ENCODE results near the gene FGF14.
A peak's percentile ranks its signal among the peaks of the same experiment; 100 is the strongest.

The FGF14 gene

DNA sequence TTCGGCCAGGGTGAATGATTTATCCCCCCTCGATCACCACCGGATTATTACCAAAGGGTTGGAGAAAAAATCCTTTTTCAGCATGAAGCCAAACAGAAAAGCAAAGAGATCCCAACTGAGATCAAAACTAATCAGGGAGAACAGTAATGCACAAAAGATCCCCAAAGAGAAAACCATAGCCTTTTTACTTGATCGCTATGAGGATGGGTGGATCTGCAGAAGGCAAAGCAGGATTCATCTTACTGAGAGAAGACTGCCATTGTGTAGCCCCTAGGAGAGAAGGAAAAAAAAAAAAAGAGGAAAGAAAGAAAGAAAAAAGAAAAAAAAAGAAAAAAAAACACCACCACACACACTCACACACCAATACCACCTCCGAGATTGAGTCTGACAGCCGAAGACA, at the start of gene FGF14:
Gene FGF14, minus strand, starts transcription at position 283 of the 400 bp plus-strand sequence.
- no peak for DNase-seq (ENCODE audit: low read depth)

DNA sequence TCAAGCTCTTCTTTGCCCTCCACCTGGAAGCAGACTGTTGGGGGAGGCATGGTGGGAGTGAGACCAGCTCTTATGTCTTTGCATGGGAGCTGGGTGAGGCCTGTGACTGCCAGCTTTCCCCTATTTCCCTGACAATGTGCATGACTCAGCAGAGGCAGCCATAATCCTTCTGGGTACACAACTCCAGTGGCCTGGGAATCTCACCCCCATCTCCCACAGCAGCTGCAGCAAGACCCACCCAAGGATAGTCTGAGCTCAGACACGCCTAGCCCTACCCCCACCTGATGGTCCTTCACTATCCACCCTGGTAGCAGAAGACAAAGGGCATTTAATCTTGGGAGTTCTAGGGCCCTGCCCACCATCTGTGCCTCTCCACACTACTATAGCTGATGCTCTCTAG, 41.4 kb upstream of the FGF14 start:
- no peak for DNase-seq (ENCODE audit: low read depth)

DNA sequence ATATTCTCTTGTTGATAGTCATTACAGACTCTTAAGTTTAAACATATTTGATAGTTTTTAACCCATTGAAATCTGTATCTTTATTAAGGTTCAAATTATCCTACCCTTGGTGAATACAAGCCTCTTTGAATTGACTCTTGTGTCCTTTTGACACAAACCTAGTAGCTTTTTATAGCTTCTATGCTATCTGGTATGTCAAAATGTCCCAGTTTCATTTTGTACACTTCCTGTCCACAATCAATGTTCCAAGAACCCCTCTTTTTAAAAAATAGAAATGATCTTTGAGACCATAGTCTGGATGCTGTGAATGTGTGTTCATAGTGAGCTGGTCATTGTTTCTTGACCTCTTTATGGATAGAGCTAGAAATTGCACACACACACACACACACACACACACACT, 39.2 kb upstream of the FGF14 start:
- DNase-seq (ENCODE audit: low read depth) = no peak

DNA sequence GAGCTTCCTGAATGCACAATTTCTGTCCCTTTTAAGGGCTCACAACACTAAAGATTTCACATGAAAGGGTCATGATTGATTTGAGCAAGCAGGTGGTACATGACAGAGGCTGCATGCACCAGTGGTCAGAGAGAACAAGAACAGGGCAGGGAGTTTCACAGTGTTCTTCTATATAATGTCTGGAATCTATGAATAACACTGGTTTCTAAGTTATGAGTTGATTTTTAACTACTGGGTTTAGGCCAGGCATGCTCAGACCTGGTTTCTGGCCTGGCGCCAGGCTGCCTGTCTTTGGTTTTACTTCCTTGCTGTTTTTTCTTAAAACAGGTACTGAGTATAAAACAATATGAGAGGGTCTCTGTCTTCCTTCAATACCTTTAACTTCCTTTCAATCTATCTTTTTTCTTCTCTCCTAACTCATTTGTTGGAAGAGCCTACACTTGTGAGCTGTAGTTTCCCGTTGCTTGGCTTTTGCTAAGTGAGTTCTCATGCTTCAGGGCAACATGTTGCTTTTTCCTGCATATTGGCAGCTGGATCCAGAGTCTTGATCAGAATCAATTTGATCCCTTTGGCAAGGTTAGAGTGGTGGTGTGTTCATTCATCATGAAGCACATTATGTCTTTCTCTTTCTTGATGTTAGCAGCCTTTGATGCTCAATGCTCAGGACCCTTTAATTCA, 38.5 kb upstream of the FGF14 start:
- DNase-seq (ENCODE audit: low read depth) = no peak

DNA sequence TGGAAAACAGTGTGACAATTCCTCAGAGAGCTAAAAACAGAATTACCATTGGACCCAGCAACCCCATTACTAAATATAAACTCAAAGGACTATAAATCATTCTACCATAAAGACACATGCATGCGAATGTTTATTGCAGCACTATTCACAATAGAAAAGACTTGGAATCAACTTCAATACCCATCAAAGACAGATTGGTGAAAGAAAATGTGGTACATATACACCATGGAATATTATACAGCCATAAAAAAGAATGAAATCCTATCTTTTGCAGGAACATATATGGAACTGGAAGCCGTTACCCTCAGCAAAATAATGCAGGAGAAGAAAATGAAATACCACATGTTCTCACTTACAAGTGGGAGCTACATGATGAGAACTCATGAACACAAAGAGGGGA, 20.8 kb upstream of the FGF14 start:
- no peak for DNase-seq (ENCODE audit: low read depth)

DNA sequence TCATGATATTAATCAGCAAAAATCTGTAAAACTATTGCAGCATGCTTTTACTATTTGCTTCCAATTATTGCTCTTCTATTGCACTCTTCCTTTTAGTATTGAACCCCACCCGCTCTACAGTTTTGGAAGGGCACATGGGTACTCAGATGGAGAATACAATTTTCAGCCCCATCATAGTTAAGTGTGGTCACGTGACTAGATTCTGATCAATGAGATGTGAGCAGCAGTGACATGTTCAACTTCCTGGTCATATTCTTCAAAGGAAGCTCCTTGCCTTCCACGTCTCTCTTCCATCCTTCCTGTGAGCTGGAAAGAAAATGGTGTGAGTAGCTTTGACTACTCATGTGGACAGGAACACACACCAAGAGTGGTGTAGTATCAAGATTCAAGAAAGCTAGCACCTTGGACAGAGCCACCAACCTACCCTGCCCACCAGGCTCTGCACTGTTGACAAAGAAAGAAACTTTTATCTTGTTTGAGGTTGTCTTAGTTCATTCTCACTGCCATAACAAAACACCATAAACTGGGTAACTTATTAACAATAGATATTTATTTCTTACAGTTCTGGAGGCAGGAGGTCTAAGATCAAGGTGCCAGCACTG, 3.8 kb upstream of the FGF14 start:
- DNase-seq (ENCODE audit: low read depth) = no peak

DNA sequence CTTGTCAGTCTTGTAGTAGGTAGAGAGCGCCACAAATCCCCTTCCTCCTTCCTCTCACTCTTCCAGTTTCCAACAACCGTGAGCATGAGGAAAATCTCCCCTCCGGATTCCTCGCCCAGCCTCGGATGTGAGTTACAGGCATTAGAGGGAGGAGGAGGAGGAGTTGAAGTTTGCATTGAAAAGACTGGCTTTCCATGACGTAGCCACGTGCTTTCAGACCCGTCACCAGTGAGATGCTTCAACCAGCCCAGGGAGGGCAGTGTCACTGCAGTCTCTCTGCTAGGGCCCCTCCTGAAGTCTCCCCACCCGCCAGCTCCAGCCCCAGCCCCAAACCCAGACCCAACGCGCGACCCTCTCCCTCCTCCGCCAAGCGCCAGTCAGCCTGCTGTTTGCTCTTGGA, 442 bp upstream of the FGF14 start:
- DNase-seq (ENCODE audit: low read depth) = no peak

DNA sequence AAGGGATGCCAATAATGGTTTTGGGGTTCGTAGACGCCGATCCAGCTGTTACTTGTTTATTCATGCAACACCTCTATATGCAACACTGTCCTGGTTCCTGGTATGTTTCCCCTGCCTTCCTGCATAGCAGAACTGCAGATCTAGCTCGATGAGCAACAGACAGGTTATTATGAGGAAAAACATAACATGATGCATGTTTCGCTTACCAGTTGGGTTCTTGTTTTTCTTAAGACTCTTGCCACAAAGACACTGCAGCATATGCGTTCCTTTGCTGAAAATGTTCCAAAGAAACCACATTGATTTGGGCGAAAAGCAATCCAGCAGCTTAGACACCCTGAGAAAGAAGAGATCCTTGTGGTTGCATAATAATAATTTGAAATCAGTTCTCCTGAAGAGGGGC, 583 bp downstream of the FGF14 start:
- DNase-seq (ENCODE audit: low read depth) = no peak

DNA sequence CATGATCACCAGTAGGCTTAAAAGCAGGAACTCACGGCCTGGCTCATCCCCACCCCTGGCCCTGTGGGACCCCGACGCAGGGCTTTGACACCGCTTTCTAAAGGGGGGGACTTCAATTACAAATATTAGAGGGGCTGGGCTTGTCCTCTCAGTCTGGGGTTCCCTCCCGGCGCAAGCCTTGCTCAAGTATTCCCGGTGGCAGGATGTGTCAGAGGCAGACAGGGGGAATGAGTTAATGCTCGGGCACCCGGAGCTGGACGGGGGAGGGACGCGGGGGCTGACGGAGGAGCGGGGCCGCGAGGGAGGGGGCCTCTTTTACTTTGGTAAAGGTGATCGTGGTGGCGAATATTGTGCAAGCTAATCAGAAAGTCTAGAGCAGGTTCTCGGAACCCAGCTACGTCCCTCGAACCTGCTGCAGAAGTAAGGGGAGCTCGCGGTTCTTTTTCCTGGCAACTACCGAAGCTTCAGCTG, 1.1 kb downstream of the FGF14 start:
- DNase-seq (ENCODE audit: low read depth) = no peak

DNA sequence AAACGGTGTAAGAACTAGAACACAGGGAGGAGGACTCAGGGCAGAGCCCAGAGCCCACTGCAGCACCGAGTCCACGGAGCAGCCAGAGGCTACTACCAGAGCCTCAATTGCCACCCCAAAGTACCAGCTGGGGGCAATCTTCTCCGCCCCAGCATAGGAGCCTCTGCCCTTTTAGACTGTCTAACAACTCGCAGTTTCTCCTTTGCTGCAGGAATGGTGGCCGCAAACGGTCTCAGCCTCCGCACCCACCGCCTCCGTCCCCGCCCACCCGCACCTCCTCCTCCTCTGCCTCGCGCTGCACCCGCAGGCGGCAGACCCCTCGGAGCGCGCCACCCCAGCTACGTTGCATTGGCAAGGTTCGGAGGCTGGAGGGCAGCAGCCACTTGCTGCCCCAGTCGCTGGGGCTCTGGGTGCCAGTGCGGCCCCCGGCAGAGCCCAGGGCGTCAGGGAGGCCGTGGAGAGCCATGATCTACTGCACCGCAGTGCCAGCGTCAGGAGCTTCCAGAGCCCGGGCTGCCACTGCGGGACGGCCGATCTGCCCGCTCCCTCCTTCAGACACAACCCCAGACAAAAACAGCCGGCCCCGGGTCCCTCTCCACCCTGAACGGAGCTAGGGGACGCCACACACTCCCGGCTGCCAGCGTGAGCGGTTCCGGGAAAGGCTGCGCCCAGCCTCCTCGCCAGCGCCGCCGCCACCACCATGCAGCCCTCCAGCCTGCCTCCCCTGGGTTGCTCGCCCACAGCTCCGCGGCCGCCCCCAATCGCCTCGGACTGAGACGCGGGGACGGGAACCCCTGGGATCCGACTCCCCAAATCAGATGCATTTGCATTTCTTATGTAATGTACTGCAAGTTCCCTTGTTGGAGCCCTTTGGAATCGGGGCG, 1.8 kb downstream of the FGF14 start:
- DNase-seq (ENCODE audit: low read depth) = no peak

DNA sequence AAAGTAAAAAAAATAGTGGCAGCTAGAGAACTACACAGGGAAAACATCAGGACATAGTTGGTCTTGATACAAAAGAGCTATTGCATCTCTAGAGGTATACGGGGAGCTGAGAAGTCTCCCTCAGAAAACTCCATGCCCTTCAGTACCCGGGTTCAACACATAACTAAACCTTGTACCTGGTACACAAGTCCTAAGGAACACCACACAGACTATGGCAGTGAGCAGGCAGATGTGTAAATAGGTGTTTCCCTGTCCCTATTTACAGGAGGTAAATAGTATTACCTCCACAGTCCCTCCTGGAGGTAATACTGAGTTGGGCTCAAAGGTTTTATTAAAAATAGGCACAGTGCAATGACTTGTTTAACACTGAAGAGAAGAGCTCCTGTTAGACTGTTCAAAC, 5.9 kb downstream of the FGF14 start:
- DNase-seq (ENCODE audit: low read depth) = no peak

DNA sequence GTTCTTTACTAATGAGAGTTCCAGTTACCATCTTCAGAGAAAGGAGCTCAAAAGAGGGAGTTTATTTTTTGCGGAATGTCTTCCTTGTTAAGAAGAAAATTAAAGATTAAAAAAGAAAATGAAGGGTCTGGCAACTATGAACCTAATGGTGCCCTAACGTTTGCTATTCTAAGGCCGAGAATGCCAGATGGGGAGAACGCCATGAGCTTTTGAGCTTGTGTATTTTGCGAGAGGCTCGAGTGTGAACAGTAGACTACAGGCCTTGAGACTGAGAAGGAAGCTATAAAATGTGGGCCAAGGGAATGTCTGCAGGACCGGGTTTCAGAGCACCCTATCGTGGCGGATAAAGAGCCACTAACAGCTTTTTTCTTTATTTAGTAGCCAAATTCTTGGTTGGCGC, 6.7 kb downstream of the FGF14 start:
- no peak for DNase-seq (ENCODE audit: low read depth)

DNA sequence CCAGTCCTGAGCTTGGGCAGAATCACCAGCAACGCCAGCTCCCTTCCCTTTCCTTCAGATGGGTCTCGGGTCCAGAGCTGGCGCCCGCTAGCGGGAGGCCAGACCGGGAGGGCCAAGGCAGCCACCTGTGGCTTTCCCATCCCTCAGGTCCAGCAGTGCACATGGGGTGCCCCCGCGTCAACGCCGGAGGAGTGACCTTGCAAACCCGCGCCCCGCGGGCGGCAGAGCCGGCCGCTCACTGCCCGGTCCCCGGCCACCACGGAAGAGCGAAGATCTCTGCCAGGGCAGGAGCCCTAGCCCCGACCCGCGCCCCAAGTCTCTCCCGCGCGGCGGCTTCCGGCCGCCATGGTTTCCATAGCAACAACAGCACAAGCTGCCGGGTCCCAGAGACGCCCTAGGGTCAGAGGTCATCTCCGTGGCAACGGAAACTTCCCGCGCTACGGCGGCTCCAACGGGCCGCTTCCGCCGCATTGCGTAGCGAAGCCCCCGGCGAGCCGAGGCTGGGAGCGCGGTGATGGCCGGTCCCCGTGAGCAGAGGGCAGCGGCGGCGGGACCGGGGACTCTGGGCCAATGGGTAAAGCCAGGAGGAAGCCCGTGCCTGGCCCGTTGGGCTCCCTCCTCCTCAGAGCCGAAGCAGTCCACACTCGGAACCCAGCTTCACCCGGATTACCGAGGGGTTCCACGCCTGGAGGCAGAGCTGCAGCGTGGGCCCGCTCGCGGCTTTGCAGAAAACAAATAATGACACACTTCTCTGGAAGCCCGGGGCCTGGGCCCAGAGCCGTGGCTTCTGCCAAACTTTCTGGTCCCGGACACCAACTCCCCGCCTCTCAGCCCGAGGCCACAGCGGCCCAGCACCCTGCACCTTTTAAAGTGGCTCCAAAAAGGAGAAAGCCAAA, 7.4 kb downstream of the FGF14 start:
- DNase-seq (ENCODE audit: low read depth) = peak; percentile 92

DNA sequence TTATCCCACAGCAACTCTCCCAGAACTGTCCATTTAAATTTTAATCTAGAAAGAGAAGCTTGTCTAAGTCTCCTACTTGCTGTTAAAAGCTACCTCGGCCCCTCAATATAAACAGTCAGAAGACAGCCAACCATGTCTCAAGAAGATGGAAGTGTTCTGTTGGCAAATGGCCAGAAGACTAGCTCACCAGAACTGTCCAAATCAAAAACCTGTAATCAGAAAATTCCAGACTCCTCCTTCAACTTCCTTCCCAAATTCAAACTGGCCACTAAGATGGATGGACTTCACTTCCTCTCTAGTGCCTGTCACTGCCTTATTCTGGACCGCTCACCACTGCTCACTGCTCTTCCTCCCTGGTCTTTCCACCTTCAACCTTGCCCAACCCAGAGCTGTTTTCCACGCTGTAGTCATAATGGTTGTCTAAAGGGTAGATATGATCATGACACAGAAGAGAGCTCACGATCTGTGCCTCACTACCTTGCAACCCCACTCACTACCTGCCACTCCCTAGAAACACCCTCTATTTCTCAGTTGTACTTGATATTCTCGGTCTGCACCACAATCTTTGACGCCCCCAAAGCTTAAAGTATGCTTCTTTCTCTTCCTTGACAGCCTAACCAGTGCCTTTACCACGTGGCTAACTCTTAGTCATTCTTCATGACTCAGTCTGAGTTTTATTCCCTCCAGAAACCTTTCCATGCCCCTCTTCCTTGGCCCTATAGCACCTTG, 9.2 kb downstream of the FGF14 start:
- DNase-seq (ENCODE audit: low read depth) = no peak

DNA sequence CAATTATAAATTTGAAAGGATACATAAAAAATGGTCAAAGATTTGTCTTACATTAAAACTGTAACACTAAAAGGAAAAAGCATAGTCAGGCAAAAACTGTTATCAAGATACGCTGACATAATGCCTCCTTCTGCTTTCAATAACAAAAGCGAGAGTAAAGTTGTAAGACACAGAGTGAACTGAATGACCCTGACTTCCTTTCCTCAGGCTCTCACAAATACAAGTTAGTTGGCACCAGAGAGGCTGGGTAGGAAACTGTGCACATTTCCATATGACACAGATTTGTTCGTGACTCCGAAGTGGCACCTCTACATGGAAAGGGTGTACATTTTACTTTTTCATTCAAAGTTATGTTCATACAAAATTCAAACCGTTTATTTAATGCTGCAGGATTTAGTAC, 15.4 kb downstream of the FGF14 start:
- DNase-seq (ENCODE audit: low read depth) = no peak

DNA sequence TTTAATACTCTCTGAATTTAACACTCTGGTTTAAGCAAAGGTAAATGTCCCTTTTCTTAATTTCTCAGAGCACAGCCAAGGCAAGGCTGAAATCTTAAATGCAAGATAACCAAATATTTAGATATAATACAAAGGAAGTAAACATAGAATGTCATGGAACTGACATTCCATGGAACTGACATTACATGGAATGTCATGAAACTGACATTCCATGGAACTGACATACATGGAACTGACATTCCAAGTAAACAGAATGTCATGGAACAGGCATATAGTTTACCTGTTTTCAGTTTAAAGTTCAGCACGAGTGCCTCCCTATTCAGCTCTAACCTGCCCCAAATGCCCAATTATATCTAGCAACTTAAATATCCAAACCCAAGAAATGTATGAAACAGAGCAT, 21.8 kb downstream of the FGF14 start:
- no peak for DNase-seq (ENCODE audit: low read depth)

DNA sequence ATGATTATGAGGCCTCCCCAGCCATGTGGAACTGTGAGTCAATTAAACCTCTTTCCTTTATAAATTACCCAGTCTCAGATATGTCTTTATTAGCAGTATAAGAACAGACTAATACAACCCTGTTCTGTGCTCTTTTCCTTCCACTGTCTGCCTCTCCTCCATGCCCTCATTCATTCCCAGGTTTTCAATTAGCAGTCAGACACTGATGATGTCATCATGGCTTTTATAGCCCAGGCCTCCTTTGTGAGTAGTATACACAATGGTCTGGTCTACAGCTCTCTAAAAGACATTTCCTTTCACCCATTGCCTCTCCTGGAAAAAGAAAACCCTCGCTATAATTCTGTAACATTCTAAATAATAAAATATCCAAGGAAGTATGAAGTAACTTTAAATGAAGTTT, 25.5 kb downstream of the FGF14 start:
- DNase-seq (ENCODE audit: low read depth) = no peak

DNA sequence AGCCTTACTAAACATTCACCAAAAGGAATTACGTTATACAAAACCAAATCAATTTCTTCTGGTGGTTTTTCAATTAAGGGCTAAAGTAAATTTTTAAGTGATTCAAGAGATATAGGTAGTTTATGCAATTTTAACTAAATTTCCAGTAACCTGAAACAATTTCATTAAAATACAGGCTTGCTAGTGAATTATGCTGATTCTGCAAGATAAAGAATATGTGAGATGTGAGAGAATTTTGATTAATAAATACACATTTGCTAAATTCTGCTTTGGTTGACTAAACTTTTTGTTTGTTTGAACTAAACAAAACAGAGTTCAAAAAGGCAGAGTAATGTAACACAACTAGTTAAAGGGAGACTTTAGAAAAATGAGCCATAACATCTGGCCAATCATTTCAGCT, 27.1 kb downstream of the FGF14 start:
- no peak for DNase-seq (ENCODE audit: low read depth)

DNA sequence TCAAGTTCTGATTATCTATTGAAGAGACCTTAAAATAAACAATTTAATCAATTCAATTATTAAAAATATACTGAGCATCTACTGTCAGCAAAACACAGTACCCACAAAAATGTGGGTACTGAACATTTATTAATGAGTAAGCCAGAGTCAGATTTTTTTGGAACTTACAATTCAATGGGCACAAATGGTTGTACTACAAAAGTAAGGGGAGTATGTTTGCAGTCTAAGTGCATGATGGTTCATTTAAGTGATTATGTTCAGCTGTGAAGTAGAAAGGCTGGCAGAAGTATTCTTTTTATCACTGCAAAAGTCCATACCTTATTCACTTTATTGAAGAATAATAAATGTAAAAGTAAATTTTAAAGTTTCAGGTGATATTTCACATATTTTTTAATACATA, 27.6 kb downstream of the FGF14 start:
- DNase-seq (ENCODE audit: low read depth) = no peak

DNA sequence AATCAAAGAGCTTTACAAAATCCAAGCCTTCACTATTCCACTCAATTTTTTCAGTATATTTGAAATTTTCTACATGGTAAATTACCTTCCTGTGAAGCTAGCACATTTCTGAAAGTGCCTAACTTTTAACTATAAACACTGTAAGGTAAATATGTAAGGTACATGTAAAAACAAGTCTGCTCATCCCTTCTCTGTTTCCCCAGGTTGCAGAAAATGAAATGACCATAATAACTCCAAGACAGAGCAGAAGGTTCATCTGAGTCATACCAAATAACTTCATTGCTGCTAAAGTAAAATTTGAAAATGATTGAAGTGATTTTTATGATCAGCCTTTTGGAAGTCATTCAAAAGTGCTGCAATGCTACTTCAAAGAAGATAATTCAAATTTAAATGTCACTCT, 28.6 kb downstream of the FGF14 start:
- DNase-seq (ENCODE audit: low read depth) = no peak

DNA sequence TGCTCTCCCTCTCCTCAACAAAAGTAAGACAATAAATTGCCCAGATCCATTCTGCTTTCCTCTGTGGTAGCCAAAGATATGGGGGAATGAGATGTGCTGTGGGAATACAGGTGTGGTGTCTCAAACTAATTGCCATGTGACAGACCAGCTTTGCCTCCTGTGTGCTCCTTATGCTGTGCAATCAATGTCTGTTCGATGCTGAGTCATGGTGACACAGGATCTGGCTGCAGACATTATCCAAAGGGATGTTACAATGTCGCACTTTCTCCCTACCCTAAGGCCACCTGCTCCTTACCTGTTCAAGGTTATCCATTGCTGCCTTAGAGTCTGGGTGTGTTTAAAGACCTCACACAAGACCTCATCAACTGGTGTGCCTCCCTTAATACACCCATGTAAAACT, 32.5 kb downstream of the FGF14 start:
- no peak for DNase-seq (ENCODE audit: low read depth)

Measured in activated T-cell treated with anti-CD3 and anti-CD28 coated beads for 24 hours (primary cell).